Stimulated activated CD4-positive, alpha-beta T cell treated with anti-CD3 and anti-CD28 coated beads, TNF-alpha, amount 100 ng/mL, for 48 hours (primary cell): ENCODE results near the gene PROX1.

ENCODE experiments used
- DNase-seq, 3 donors: peaks; one replicate each; pipeline ENCODE4 v3.0.0-alpha.2; 2020; ENCODE audit warnings: low read depth in 3 of 3

The PROX1 gene

GRCh38 chr1:214022810-214023425 lies 35.1 kb downstream of the PROX1 start:
- DNase-seq = no peak

GRCh38 chr1:214026985-214027384 lies 39.2 kb downstream of the PROX1 start:
- DNase-seq = no peak

- no peak for DNase-seq
These were observed 39.7 kb downstream of the PROX1 start for GRCh38 chr1:214027498-214027897.

- no peak for DNase-seq
These were observed 40.3 kb downstream of the PROX1 start for GRCh38 chr1:214028095-214028494.

GRCh38 chr1:214028649-214029406 lies 41.1 kb downstream of the PROX1 start:
- DNase-seq = no peak

GRCh38 chr1:214029796-214030195 lies 42.0 kb downstream of the PROX1 start:
- no peak for DNase-seq

- DNase-seq = no peak
These were observed 43.5 kb downstream of the PROX1 start for GRCh38 chr1:214031267-214031650.

- DNase-seq = no peak
These were observed 49.7 kb downstream of the PROX1 start for GRCh38 chr1:214037468-214037867.

- DNase-seq = no peak
These were observed 51.7 kb downstream of the PROX1 start for GRCh38 chr1:214039394-214040018.

- no peak for DNase-seq
These were observed 55.4 kb downstream of the PROX1 start for GRCh38 chr1:214043167-214043566.

- no peak for DNase-seq
These were observed 56.9 kb downstream of the PROX1 start for GRCh38 chr1:214044438-214045214.

- DNase-seq = no peak
These were observed 63.0 kb downstream of the PROX1 start for GRCh38 chr1:214050513-214051401.

GRCh38 chr1:214051786-214052185 lies 64.0 kb downstream of the PROX1 start:
- no peak for DNase-seq

- DNase-seq = no peak
These were observed 70.3 kb downstream of the PROX1 start for GRCh38 chr1:214058076-214058475.

GRCh38 chr1:214066190-214066589 lies 78.4 kb downstream of the PROX1 start:
- DNase-seq = no peak

- DNase-seq = no peak
These were observed 79.2 kb downstream of the PROX1 start for GRCh38 chr1:214066936-214067335.

GRCh38 chr1:214067397-214067796 lies 79.6 kb downstream of the PROX1 start:
- DNase-seq = no peak

GRCh38 chr1:214067853-214068703 lies 80.3 kb downstream of the PROX1 start:
- no peak for DNase-seq

GRCh38 chr1:214068979-214069378 lies 81.2 kb downstream of the PROX1 start:
- no peak for DNase-seq

- no peak for DNase-seq
These were observed 83.7 kb downstream of the PROX1 start for GRCh38 chr1:214071469-214071868.
